HepG2 (cell line): Measurements from ENCODE around the gene NAV2. TPM values are rescaled to one million over a fixed set of nuclear protein-coding genes. Genes with fewer than 3 reads are reported as not detected.

ENCODE experiments used
- ATAC-seq: fragments of 200-7000 bp; cut with Tn5 transposase; 3 replicates; pipeline ENCODE4 v1.9.1; 2020; ENCODE audit warnings: mild to moderate bottlenecking, moderate library complexity
- BruUV-seq: library from RNA; stranded (reverse); fragments of 400-500 nt; replicated peaks from 2 replicates; lab custom pipeline; 2021; lab: Mats Ljungman, UMichigan
- CTCF ChIA-PET: fragments of 300-600 bp; formaldehyde crosslinking; extraction: SDS; loops from one replicate; lab custom pipeline; 2021; ENCODE audit warnings: low total read pairs, inconsistent platforms, low intra/inter-chr PET ratio; lab: Yijun Ruan, JAX
- POLR2A ChIA-PET: fragments of 350-600 bp; sonication (Branson Sonifier 250); formaldehyde crosslinking; loops from one replicate; lab custom pipeline; 2020; ENCODE audit warnings: antibody characterized with exemption, inconsistent platforms; lab: Yijun Ruan, JAX
- DNase-seq: peaks from one replicate; pipeline ENCODE4 v3.0.0-alpha.2; 2015; ENCODE audit warnings: low spot score
- FAIRE-seq: peaks from 3 replicates; lab custom pipeline; 2011; peaks lifted over from hg19 to GRCh38; lab: Jason Lieb, UNC
- H2AFZ ChIP-seq: one replicate; pipeline ENCODE4 v1.6.1; 2011; ENCODE audit warnings: low read length, inconsistent platforms
- H3K27ac ChIP-seq: fragments of 300-600 bp; 3 replicates; pipeline ENCODE4 v1.8.0; 2011; ENCODE audit warnings: mixed run types, mild to moderate bottlenecking, mixed read lengths, low read length, inconsistent platforms; ENCODE audit not compliant: insufficient read depth; ENCODE audit errors: extremely low read length
- H3K27me3 ChIP-seq, 2 experiments: fragments of 200-600 bp in 1 of 2; 2 replicates in 1 of 2; 3 replicates in 1 of 2; pipeline versions ENCODE4 v1.6.0 to v1.8.0; 2011; ENCODE audit warnings: low read length in 2 of 2, mild to moderate bottlenecking in 2 of 2, moderate library complexity in 2 of 2, inconsistent platforms in 1 of 2; ENCODE audit not compliant: insufficient read depth in 2 of 2, control insufficient read depth in 1 of 2
- H3K36me3 ChIP-seq, 2 experiments: fragments of 200-600 bp in 1 of 2; replicated peaks in 1 of 2; 2 replicates in 1 of 2; 3 replicates in 1 of 2; pipeline versions ENCODE4 v1.5.1 to v1.8.0; 2011; ENCODE audit warnings: low read length in 2 of 2, inconsistent platforms in 1 of 2; ENCODE audit not compliant: insufficient read depth in 2 of 2, control insufficient read depth in 1 of 2
- H3K4me1 ChIP-seq: 2 replicates; pipeline ENCODE4 v1.5.1; 2012; ENCODE audit warnings: low read length, inconsistent platforms; ENCODE audit not compliant: insufficient read depth
- H3K4me2 ChIP-seq: 2 replicates; pipeline ENCODE4 v1.6.0; 2011; ENCODE audit warnings: low read depth, low read length, inconsistent platforms
- H3K4me3 ChIP-seq, 3 experiments: fragments of 200-600 bp in 1 of 3; sonication (generic), shearing (Covaris generic) in 1 of 3; replicated peaks in 1 of 3; 2 replicates each; pipeline ENCODE4 v1.5.1; 2011 to 2016; ENCODE audit warnings: low read length in 3 of 3, inconsistent platforms in 2 of 3, low read depth in 2 of 3, mild to moderate bottlenecking in 2 of 3, control low read depth in 1 of 3, mixed read lengths in 1 of 3; ENCODE audit not compliant: insufficient read depth in 1 of 3
- H3K79me2 ChIP-seq: one replicate; pipeline ENCODE4 v1.6.1; 2011; ENCODE audit warnings: low read length, inconsistent platforms; ENCODE audit not compliant: insufficient read depth
- H3K9ac ChIP-seq: 2 replicates; pipeline ENCODE4 v1.6.0; 2011; ENCODE audit warnings: mild to moderate bottlenecking, low read depth, low read length, inconsistent platforms; ENCODE audit not compliant: insufficient read depth
- H3K9me3 ChIP-seq: 2 replicates; pipeline ENCODE4 v1.5.1; 2012; ENCODE audit warnings: mild to moderate bottlenecking, low read length
- H4K20me1 ChIP-seq: 2 replicates; pipeline ENCODE4 v1.6.0; 2011; ENCODE audit warnings: inconsistent platforms, mild to moderate bottlenecking, low read length, moderate library complexity; ENCODE audit not compliant: insufficient read depth
- BRD4 ChIP-seq: sonication (generic); formaldehyde crosslinking; IDR thresholded peaks from 2 replicates; pipeline ENCODE4 v1.4.0; 2020; ENCODE audit warnings: missing genetic modification reagents
- IKZF1 ChIP-seq: fragments of 450-650 bp; IDR thresholded peaks from 2 replicates; pipeline ENCODE4 v1.7.1; 2016
- NAIF1 ChIP-seq: sonication (generic); formaldehyde crosslinking; IDR thresholded peaks from 2 replicates; pipeline ENCODE4 v1.5.0; 2020; ENCODE audit warnings: mild to moderate bottlenecking, missing genetic modification reagents, borderline replicate concordance
- RFX5 ChIP-seq: IDR thresholded peaks from 2 replicates; pipeline ENCODE4 v1.6.1; 2011; ENCODE audit warnings: low read depth, low read length, improper control_type of control experiment
- SMARCE1 ChIP-seq: fragments of 450-650 bp; IDR thresholded peaks from 2 replicates; pipeline ENCODE4 v1.6.1; 2017; ENCODE audit warnings: borderline replicate concordance
- ZNF235 ChIP-seq: sonication (generic); formaldehyde crosslinking; IDR thresholded peaks from 2 replicates; pipeline ENCODE4 v1.8.1; 2023; ENCODE audit warnings: mild to moderate bottlenecking, missing genetic modification reagents, borderline replicate concordance
- ZNF468 ChIP-seq: sonication (generic); formaldehyde crosslinking; IDR thresholded peaks from 2 replicates; pipeline ENCODE4 v1.8.0; 2022; ENCODE audit warnings: mild to moderate bottlenecking, moderate library complexity, missing genetic modification reagents
- ZNF484 ChIP-seq: sonication (generic); formaldehyde crosslinking; IDR thresholded peaks from 2 replicates; pipeline ENCODE4 v1.5.1; 2020; ENCODE audit warnings: mild to moderate bottlenecking, low read depth, missing genetic modification reagents, borderline replicate concordance
- ZNF556 ChIP-seq: sonication (generic); formaldehyde crosslinking; IDR thresholded peaks from 2 replicates; pipeline ENCODE4 v1.4.0; 2020; ENCODE audit warnings: mild to moderate bottlenecking, missing genetic modification reagents, borderline replicate concordance
- WGBS: methylation state at CpG from one replicate; pipeline ENCODE4 v1.1.6; 2017; ENCODE audit warnings: low lambda C conversion rate; 5-methylcytosine and 5-hydroxymethylcytosine counted together
- in situ Hi-C: cut with HindIII; loops from 2 replicates; pipeline ENCODE4 v1.10.0; 2017; ENCODE audit warnings: low pct_unique_long_range_greater_than_20kb; ENCODE audit not compliant: extremely low pct_ligation_motif_present
- intact Hi-C: fragments of 100-400 bp; cut with micrococcal nuclease; formaldehyde crosslinking; loops from one replicate; pipeline ENCODE4 v1.10.0; 2022; ENCODE audit not compliant: unreplicated experiment
- polyA plus RNA-seq, 8 experiments: library from polyadenylated mRNA; depleted of rRNA in 3 of 8; stranded (reverse) in 7 of 8; unstranded in 1 of 8; fragments of >200 nt; fragmentation: Illumina TruSeq in 4 of 8; extraction: Trizol in 4 of 8; gene quantifications; 2 replicates each; pipeline versions ENCODE4 v1.2.1 to v1.2.3, GENCODE V29; 2011 to 2016; ENCODE audit warnings: low read depth in 4 of 8, missing spikeins in 1 of 8, mixed read lengths in 1 of 8; ENCODE audit not compliant: insufficient read depth in 1 of 8
- total RNA-seq, 5 experiments: library from RNA; depleted of rRNA; stranded (reverse); fragments of >200 nt; fragmentation: Illumina TruSeq; extraction: Trizol; gene quantifications; 2 replicates each; pipeline ENCODE4 v1.2.3, GENCODE V29; 2016; ENCODE audit warnings: low read depth in 1 of 5
- TF ChIP-seq, protein P1 (sequence below): IDR thresholded peaks from 2 replicates; pipeline ENCODE4 v1.6.1; 2016; ENCODE audit warnings: mild to moderate bottlenecking, missing biosample characterization, missing genetic modification reagents
- TF ChIP-seq, protein P2 (sequence below): sonication (generic); formaldehyde crosslinking; IDR thresholded peaks from 2 replicates; pipeline ENCODE4 v1.4.0; 2020; ENCODE audit warnings: missing genetic modification reagents, borderline replicate concordance
- TF ChIP-seq, protein P3 (sequence below): sonication (generic); formaldehyde crosslinking; IDR thresholded peaks from 2 replicates; pipeline ENCODE4 v1.5.0; 2020; ENCODE audit warnings: mild to moderate bottlenecking, missing genetic modification reagents

The NAV2 gene
- total and polyA plus RNA-seq, 2 of the 13 experiments (the other 11 are each of a cell fraction or from before 2014, with no cell fraction given): 9.3 to 34.6 TPM

DNA sequence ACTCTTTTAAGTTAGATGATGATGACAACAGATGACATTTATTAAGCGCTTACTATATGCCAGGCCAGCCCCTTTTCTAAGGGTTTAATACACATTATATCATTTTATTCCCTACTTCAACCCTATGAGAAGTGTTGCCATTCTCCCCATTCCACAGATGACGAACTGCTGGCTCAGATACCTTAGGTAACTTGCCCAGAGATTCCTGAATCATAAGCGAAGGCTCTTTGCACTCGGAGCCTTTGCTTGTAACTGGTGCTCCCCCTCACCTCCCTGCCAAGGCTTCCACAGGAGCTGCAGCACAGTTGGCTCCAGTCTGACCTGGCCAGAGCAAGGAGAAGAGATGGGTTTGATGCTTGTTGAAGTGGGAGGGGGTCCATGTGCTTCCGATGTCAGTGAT, 404.7 kb downstream of the NAV2 start:
- intact Hi-C loops: no loop called here
- Histone ChIP-seq H3K27me3 (no peaks in the 10 kb centered on the region), H3K4me2 (no peak overlapping the region), H3K4me1 (no peaks in the 10 kb centered on the region), H2AFZ (no peak overlapping the region), H3K9me3 (no peaks in the 10 kb centered on the region), H3K79me2 (no peaks in the 10 kb centered on the region), H3K27ac (no peak overlapping the region), H4K20me1 (no peaks in the 10 kb centered on the region), H3K4me3 (no peak overlapping the region), H3K9ac (no peak overlapping the region), H3K36me3 (peaks cover 31 to 67% of the 10 kb centered on the region in 2 experiments; a peak in 4 of 5 replicates)
- DNase-seq (no peak), ATAC-seq (no peak), FAIRE-seq (no peak)
- ChIA-PET CTCF (no interaction called here), POLR2A (no interaction called here)
- no peak for TF ChIP-seq BRD4
- 98% methylated on average over 5 of the region's 5 CpGs for WGBS
- no TSS peak for BruUV-seq
- in situ Hi-C loops: no loop called here

DNA sequence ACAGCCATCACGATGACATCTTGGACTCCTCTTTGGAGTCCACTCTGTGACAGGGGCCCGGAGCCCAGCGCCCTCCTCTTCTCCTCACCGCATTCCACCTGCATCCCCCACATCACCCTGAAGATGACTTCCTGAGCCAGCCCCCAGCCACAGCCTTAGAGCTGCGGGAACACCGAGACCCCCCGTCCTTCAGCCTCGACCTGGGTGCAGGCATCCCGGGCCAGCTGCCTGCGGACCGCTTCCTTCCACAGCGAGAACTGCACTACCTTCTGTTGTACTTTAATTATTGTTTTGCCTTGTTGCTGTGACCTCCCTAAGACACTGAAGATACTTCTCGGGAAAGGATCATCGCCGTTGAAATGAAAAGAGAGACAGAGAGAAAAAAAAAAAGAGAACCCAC, 405.6 kb downstream of the NAV2 start:
- Histone ChIP-seq H3K9me3 (no peaks in the 10 kb centered on the region), H2AFZ (no peak overlapping the region), H3K4me3 (no peak overlapping the region), H3K79me2 (no peaks in the 10 kb centered on the region), H3K9ac (no peak overlapping the region), H3K27me3 (no peaks in the 10 kb centered on the region), H4K20me1 (no peaks in the 10 kb centered on the region), H3K36me3 (peaks cover 30 to 58% of the 10 kb centered on the region in 2 experiments; a peak in 4 of 5 replicates), H3K27ac (no peak overlapping the region), H3K4me2 (no peak overlapping the region), H3K4me1 (no peaks in the 10 kb centered on the region)
- intact Hi-C loops (no loop called here), in situ Hi-C loops (no loop called here)
- no peak for ATAC-seq
- CTCF ChIA-PET: no interaction called here
- POLR2A ChIA-PET: no interaction called here
- DNase-seq: no peak
- no peak for FAIRE-seq
- WGBS: 98% methylated on average over 15 of the region's 15 CpGs
- BruUV-seq: no TSS peak
- TF ChIP-seq IKZF1 (no peak), ZNF556 (CRISPR knock-in tag) (no peak), ZNF468 (no peak), RFX5 (no peak), SMARCE1 (no peak), ZNF235 (no peak), ZNF484 (CRISPR knock-in tag) (no peak), NAIF1 (CRISPR knock-in tag) (no peak)
- TF ChIP-seq, protein P1, sequence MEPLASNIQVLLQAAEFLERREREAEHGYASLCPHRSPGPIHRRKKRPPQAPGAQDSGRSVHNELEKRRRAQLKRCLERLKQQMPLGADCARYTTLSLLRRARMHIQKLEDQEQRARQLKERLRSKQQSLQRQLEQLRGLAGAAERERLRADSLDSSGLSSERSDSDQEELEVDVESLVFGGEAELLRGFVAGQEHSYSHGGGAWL (CRISPR knock-in tag): no peak
- TF ChIP-seq, protein P2, sequence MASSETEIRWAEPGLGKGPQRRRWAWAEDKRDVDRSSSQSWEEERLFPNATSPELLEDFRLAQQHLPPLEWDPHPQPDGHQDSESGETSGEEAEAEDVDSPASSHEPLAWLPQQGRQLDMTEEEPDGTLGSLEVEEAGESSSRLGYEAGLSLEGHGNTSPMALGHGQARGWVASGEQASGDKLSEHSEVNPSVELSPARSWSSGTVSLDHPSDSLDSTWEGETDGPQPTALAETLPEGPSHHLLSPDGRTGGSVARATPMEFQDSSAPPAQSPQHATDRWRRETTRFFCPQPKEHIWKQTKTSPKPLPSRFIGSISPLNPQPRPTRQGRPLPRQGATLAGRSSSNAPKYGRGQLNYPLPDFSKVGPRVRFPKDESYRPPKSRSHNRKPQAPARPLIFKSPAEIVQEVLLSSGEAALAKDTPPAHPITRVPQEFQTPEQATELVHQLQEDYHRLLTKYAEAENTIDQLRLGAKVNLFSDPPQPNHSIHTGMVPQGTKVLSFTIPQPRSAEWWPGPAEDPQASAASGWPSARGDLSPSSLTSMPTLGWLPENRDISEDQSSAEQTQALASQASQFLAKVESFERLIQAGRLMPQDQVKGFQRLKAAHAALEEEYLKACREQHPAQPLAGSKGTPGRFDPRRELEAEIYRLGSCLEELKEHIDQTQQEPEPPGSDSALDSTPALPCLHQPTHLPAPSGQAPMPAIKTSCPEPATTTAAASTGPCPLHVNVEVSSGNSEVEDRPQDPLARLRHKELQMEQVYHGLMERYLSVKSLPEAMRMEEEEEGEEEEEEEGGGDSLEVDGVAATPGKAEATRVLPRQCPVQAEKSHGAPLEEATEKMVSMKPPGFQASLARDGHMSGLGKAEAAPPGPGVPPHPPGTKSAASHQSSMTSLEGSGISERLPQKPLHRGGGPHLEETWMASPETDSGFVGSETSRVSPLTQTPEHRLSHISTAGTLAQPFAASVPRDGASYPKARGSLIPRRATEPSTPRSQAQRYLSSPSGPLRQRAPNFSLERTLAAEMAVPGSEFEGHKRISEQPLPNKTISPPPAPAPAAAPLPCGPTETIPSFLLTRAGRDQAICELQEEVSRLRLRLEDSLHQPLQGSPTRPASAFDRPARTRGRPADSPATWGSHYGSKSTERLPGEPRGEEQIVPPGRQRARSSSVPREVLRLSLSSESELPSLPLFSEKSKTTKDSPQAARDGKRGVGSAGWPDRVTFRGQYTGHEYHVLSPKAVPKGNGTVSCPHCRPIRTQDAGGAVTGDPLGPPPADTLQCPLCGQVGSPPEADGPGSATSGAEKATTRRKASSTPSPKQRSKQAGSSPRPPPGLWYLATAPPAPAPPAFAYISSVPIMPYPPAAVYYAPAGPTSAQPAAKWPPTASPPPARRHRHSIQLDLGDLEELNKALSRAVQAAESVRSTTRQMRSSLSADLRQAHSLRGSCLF (CRISPR knock-in tag): no peak
- TF ChIP-seq, protein P3, sequence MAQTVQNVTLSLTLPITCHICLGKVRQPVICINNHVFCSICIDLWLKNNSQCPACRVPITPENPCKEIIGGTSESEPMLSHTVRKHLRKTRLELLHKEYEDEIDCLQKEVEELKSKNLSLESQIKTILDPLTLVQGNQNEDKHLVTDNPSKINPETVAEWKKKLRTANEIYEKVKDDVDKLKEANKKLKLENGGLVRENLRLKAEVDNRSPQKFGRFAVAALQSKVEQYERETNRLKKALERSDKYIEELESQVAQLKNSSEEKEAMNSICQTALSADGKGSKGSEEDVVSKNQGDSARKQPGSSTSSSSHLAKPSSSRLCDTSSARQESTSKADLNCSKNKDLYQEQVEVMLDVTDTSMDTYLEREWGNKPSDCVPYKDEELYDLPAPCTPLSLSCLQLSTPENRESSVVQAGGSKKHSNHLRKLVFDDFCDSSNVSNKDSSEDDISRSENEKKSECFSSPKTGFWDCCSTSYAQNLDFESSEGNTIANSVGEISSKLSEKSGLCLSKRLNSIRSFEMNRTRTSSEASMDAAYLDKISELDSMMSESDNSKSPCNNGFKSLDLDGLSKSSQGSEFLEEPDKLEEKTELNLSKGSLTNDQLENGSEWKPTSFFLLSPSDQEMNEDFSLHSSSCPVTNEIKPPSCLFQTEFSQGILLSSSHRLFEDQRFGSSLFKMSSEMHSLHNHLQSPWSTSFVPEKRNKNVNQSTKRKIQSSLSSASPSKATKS (CRISPR knock-in tag): no peak
